ENCODE measurements around the gene USP13. TPM values are rescaled to one million over a fixed set of nuclear protein-coding genes. Genes with fewer than 3 reads are reported as not detected.

USP13 gene, protein sequence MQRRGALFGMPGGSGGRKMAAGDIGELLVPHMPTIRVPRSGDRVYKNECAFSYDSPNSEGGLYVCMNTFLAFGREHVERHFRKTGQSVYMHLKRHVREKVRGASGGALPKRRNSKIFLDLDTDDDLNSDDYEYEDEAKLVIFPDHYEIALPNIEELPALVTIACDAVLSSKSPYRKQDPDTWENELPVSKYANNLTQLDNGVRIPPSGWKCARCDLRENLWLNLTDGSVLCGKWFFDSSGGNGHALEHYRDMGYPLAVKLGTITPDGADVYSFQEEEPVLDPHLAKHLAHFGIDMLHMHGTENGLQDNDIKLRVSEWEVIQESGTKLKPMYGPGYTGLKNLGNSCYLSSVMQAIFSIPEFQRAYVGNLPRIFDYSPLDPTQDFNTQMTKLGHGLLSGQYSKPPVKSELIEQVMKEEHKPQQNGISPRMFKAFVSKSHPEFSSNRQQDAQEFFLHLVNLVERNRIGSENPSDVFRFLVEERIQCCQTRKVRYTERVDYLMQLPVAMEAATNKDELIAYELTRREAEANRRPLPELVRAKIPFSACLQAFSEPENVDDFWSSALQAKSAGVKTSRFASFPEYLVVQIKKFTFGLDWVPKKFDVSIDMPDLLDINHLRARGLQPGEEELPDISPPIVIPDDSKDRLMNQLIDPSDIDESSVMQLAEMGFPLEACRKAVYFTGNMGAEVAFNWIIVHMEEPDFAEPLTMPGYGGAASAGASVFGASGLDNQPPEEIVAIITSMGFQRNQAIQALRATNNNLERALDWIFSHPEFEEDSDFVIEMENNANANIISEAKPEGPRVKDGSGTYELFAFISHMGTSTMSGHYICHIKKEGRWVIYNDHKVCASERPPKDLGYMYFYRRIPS
- 7.1 and 7.8 TPM in 2 replicates for total RNA-seq

DNA sequence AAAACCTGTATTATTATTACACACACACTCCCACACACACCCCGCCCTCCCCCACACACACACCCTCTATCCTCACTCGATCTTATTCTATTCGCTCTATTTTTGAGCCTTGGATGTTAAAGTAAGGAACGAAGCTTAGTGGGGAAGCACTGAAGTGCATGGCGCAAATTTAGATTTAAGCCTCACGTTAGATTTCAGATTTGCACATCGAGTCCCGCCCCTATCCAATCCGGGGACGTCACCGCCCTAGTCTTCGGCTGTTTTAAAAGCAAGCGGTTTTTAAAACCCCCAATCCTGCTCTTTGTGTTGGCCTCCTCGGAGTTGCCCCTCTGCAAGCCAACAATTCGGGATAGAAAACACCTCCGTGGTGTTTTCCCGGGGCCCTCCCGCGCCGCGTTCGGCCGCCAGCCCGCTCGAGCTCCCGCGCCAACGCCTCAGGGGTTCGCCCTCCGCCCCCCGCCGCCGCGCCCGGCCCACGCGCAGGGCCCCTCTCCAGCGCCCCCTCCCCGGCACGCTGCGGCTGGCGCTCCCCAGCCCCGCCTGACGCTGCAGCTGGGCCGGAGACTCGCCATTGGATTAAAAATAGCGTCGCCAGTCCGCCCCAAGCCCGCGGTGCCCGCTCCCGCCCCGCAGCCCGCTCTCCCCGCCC is at the start of gene USP13:
Gene USP13, plus strand, starts transcription at position 594 of the 649 bp plus-strand sequence. CDS start 186 bp downstream, outside the sequence.

DNA sequence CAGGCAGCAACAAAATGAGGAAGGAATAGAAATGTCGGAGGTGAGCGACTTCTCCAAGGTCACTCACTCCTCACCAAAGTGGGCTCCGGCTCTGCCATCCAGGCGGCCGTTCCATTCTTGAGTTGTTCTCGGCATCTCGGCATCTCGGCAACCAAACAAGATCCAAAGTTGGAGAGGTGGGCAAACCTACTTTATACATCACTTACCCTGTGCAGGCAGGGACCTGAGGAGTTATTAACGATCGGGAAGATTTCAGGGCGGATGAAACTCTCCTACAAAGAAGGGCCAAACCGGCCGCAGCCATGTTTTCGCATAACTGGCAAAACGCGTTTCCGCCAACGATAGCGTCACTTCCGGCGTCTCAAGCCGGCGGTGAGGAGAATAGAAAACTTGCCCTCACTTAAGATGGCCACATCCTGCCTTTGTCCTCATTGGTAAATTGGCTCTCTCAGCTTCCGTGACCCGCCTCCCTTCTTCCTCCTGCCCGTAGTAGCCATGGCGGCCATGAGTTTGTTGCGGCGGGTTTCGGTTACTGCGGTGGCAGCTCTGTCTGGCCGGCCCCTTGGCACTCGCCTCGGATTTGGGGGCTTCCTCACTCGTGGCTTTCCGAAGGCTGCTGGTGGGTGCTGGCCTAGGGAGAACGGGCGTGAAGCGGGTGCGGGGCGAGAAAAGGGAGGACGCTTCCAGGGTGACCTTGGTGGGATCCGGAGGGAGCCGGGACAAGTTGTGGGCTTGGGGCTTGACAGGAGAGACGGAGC is 48.3 kb upstream of the USP13 start, which contains the start of the genes MRPL47 and NDUFB5:
Gene MRPL47, minus strand, starts transcription at position 318 of the 758 bp plus-strand sequence. Its CDS starts 14 bp downstream, at position 304.
Gene NDUFB5, plus strand, starts transcription at position 474 of the 758 bp plus-strand sequence. Its CDS starts 22 bp downstream, at position 496.

Other genes with a start within 250 kb of the USP13 start
- 93.9 and 95.4 TPM in 2 replicates for gene GNB4, start 201.6 kb upstream of the USP13 start, total RNA-seq
- 75.0 and 160 TPM in 2 replicates for gene ACTL6A, start 90.1 kb upstream of the USP13 start, total RNA-seq
- 44.5 and 48.4 TPM in 2 replicates for gene MRPL47, start 48.4 kb upstream of the USP13 start, total RNA-seq
- gene NDUFB5, start 48.2 kb upstream of the USP13 start, total RNA-seq, result 126 and 133 TPM in 2 replicates

Data from epithelial cell of umbilical artery (primary cell).